Measurements from ENCODE around the gene TRMU.

TRMU gene

GRCh38 chr22:46338636-46339035 is 3.1 kb downstream of the TRMU start:
- DNase-seq: no peak

- no peak for DNase-seq
These were observed 4.4 kb downstream of the TRMU start for GRCh38 chr22:46339956-46340355.

- no peak for DNase-seq
These were observed 5.2 kb downstream of the TRMU start for GRCh38 chr22:46340676-46341075.

GRCh38 chr22:46346680-46347405 is 11.3 kb downstream of the TRMU start:
- no peak for DNase-seq

GRCh38 chr22:46347646-46348045 is 12.1 kb downstream of the TRMU start:
- DNase-seq: no peak

- no peak for DNase-seq
These were observed 12.7 kb downstream of the TRMU start for GRCh38 chr22:46348099-46348695.

- no peak for DNase-seq
These were observed 13.7 kb downstream of the TRMU start for GRCh38 chr22:46349238-46349637.

- no peak for DNase-seq
These were observed 14.2 kb downstream of the TRMU start for GRCh38 chr22:46349681-46350080.

- DNase-seq: no peak
These were observed 14.6 kb downstream of the TRMU start for GRCh38 chr22:46350121-46350520.

- DNase-seq: no peak
These were observed 15.1 kb downstream of the TRMU start for GRCh38 chr22:46350646-46351045.

- DNase-seq: no peak
These were observed 15.7 kb downstream of the TRMU start for GRCh38 chr22:46351131-46351735.

- DNase-seq: no peak
These were observed 16.3 kb downstream of the TRMU start for GRCh38 chr22:46351767-46352166.

- DNase-seq: no peak
These were observed 16.8 kb downstream of the TRMU start for GRCh38 chr22:46352276-46352675.

GRCh38 chr22:46352691-46353386 is 17.3 kb downstream of the TRMU start:
- no peak for DNase-seq

GRCh38 chr22:46353483-46354105 is 18.1 kb downstream of the TRMU start:
- DNase-seq: no peak

GRCh38 chr22:46354176-46354992 is 18.9 kb downstream of the TRMU start:
- DNase-seq: no peak

- DNase-seq: no peak
These were observed 19.4 kb downstream of the TRMU start for GRCh38 chr22:46354993-46355305.

GRCh38 chr22:46355369-46355995 is 20.0 kb downstream of the TRMU start:
- DNase-seq: no peak

GRCh38 chr22:46355996-46356471 is 20.5 kb downstream of the TRMU start:
- no peak for DNase-seq

GRCh38 chr22:46356496-46357480 is 21.3 kb downstream of the TRMU start:
- DNase-seq: no peak

Data from HCEC 1CT (cell line).